GM18907 (cell line): ENCODE measurements around the gene RGS17.
"Not testable (repeated sequence)": the region's sequence is repeated elsewhere in the genome, so short reads cannot be mapped to it uniquely, and the experiment has no call there.

Experiments used
- ATAC-seq: cut with Tn5 transposase; IDR thresholded peaks from one replicate; pipeline ENCODE4 v1.9.1; 2021; ENCODE audit warnings: mild to moderate bottlenecking, moderate library complexity; ENCODE audit not compliant: unreplicated experiment

RGS17 gene

GRCh38 chr6:153043719-153044118, 87.4 kb downstream of the RGS17 start:
- no peak for ATAC-seq

GRCh38 chr6:153038378-153039057, 92.6 kb downstream of the RGS17 start:
- ATAC-seq = no peak

- no peak for ATAC-seq
Measured at GRCh38 chr6:153034139-153034538, 96.9 kb downstream of the RGS17 start.

GRCh38 chr6:153032255-153032882, 98.7 kb downstream of the RGS17 start:
- no peak for ATAC-seq

GRCh38 chr6:153031335-153031955, 99.6 kb downstream of the RGS17 start:
- no peak for ATAC-seq

GRCh38 chr6:153028963-153029362, 102.1 kb downstream of the RGS17 start:
- ATAC-seq = no peak

- ATAC-seq = no peak
Measured at GRCh38 chr6:153028286-153028685, 102.8 kb downstream of the RGS17 start.

- no peak for ATAC-seq
Measured at GRCh38 chr6:153027480-153027879, 103.6 kb downstream of the RGS17 start.

GRCh38 chr6:153024709-153025017, 106.4 kb downstream of the RGS17 start:
- no peak for ATAC-seq

- peak; percentile 99 for ATAC-seq
Measured at GRCh38 chr6:153023977-153024708, 106.9 kb downstream of the RGS17 start.

GRCh38 chr6:153018355-153018754, 112.7 kb downstream of the RGS17 start:
- no peak for ATAC-seq

- no peak for ATAC-seq
Measured at GRCh38 chr6:153016846-153017245, 114.2 kb downstream of the RGS17 start.

- ATAC-seq = no peak
Measured at GRCh38 chr6:153015094-153015640, 115.9 kb downstream of the RGS17 start.

- no peak for ATAC-seq
Measured at GRCh38 chr6:153013438-153013837, 117.6 kb downstream of the RGS17 start.

GRCh38 chr6:153012856-153013255, 118.2 kb downstream of the RGS17 start:
- no peak for ATAC-seq

- peak; percentile 6 for ATAC-seq
Measured at GRCh38 chr6:153003366-153003690, 127.8 kb downstream of the RGS17 start.

GRCh38 chr6:153002613-153003365, 128.3 kb downstream of the RGS17 start, which contains the start of gene MTRF1L:
Gene MTRF1L, minus strand, starts transcription at chr6:153002709. Its CDS starts 24 bp downstream, at chr6:153002685.
- ATAC-seq = peak; percentile 96

GRCh38 chr6:153001767-153002612, 129.1 kb downstream of the RGS17 start:
- ATAC-seq = peak; percentile 34

GRCh38 chr6:153000790-153001189, 130.3 kb downstream of the RGS17 start:
- ATAC-seq = not testable (repeated sequence)

GRCh38 chr6:153000243-153000642, 130.8 kb downstream of the RGS17 start:
- no peak for ATAC-seq
